ENCODE results near the gene PFKM. TPM values are rescaled to one million over a fixed set of nuclear protein-coding genes. Genes with fewer than 3 reads are reported as not detected.
A peak's percentile ranks its signal among the peaks of the same experiment; 100 is the strongest.

Gene PFKM
- total and polyA plus RNA-seq, 9 of the 15 experiments (the other 6 are each of a cell fraction or from before 2014, with no cell fraction given) = 16.5 to 39.9 (median 31.7) TPM

- TF ChIP-seq, protein P1, sequence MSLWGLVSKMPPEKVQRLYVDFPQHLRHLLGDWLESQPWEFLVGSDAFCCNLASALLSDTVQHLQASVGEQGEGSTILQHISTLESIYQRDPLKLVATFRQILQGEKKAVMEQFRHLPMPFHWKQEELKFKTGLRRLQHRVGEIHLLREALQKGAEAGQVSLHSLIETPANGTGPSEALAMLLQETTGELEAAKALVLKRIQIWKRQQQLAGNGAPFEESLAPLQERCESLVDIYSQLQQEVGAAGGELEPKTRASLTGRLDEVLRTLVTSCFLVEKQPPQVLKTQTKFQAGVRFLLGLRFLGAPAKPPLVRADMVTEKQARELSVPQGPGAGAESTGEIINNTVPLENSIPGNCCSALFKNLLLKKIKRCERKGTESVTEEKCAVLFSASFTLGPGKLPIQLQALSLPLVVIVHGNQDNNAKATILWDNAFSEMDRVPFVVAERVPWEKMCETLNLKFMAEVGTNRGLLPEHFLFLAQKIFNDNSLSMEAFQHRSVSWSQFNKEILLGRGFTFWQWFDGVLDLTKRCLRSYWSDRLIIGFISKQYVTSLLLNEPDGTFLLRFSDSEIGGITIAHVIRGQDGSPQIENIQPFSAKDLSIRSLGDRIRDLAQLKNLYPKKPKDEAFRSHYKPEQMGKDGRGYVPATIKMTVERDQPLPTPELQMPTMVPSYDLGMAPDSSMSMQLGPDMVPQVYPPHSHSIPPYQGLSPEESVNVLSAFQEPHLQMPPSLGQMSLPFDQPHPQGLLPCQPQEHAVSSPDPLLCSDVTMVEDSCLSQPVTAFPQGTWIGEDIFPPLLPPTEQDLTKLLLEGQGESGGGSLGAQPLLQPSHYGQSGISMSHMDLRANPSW (CRISPR knock-in tag; IDR thresholded peaks at IDR 0.05) = no peak
- TF ChIP-seq ZNF639 (CRISPR knock-in tag; conservative IDR thresholded peaks at IDR 0.05 in 1 of 2, IDR thresholded peaks at IDR 0.05 in 1 of 2) (peak in 1 of 2 experiments; percentile 87; a peak in 2 of 4 replicates), L3MBTL2 (IDR thresholded peaks at IDR 0.05) (no peak), SETDB1 (IDR thresholded peaks at IDR 0.05; ENCODE audit: low read length) (no peak), MEF2D (tag; conservative IDR thresholded peaks at IDR 0.05; ENCODE audit: low read depth) (0 out of 2 replicates have a peak, but pooled peaks have one; percentile 51), PHF8 (IDR thresholded peaks at IDR 0.05; ENCODE audit: borderline replicate concordance, low read length) (peak; percentile 74; the same call in 1 of the 2 replicates), TEAD2 (tag; IDR thresholded peaks at IDR 0.05) (no peak), SMAD4 (CRISPR knock-in tag; conservative IDR thresholded peaks at IDR 0.05) (0 out of 2 replicates have a peak, but pooled peaks have one; percentile 31), POLR2B (IDR thresholded peaks at IDR 0.05; ENCODE audit: low read depth, partially characterized antibody) (peak; percentile 50), ZNF395 (CRISPR knock-in tag; IDR thresholded peaks at IDR 0.05) (no peak; the same call in 1 of the 2 replicates), SREBF2 (CRISPR knock-in tag; IDR thresholded peaks at IDR 0.05) (no peak), ZNF785 (CRISPR knock-in tag; IDR thresholded peaks at IDR 0.05) (no peak), ZNF79 (CRISPR knock-in tag; IDR thresholded peaks at IDR 0.05; ENCODE audit: low read depth) (no peak), DPF2 (IDR thresholded peaks at IDR 0.05) (no peak; the same call in 1 of the 2 replicates), CXXC5 (CRISPR knock-in tag; IDR thresholded peaks at IDR 0.05) (peak; percentile 68)
- TF ChIP-seq, protein P2, sequence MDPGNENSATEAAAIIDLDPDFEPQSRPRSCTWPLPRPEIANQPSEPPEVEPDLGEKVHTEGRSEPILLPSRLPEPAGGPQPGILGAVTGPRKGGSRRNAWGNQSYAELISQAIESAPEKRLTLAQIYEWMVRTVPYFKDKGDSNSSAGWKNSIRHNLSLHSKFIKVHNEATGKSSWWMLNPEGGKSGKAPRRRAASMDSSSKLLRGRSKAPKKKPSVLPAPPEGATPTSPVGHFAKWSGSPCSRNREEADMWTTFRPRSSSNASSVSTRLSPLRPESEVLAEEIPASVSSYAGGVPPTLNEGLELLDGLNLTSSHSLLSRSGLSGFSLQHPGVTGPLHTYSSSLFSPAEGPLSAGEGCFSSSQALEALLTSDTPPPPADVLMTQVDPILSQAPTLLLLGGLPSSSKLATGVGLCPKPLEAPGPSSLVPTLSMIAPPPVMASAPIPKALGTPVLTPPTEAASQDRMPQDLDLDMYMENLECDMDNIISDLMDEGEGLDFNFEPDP (CRISPR knock-in tag; IDR thresholded peaks at IDR 0.05) = no peak
- TF ChIP-seq, protein P3, sequence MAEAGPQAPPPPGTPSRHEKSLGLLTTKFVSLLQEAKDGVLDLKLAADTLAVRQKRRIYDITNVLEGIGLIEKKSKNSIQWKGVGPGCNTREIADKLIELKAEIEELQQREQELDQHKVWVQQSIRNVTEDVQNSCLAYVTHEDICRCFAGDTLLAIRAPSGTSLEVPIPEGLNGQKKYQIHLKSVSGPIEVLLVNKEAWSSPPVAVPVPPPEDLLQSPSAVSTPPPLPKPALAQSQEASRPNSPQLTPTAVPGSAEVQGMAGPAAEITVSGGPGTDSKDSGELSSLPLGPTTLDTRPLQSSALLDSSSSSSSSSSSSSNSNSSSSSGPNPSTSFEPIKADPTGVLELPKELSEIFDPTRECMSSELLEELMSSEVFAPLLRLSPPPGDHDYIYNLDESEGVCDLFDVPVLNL (CRISPR knock-in tag; IDR thresholded peaks at IDR 0.05; ENCODE audit: low read depth) = no peak
These were observed 38.1 kb downstream of the PFKM start, which contains the start of gene ASB8 (continued) for GRCh38 chr12:48157018-48157888.
